ENCODE data around the gene SHF.

SHF gene

DNA sequence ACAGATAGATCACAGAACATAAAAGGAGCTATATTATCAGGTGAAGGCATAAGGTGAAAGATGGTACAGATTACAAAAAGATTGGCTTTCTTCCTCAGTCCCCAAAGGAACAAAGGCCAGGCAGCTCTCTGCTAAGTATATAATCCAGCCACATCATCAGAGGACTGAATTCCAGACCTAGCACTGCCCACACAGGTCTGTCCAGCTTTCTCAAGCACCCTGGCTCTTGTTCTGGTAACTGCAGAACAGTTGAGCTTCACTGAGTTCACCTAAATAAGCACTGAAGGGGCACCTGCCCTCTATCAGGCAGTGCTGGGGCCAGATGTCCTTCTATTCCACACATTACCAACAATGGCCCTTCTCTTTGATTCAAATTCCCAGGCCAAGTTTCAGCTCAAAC lies 64.4 kb downstream of the SHF start:
- Histone ChIP-seq H3K4me1 (ENCODE audit: control insufficient read depth, insufficient read depth, low read length) (no peaks in the 10 kb centered on the region), H3K4me3 (ENCODE audit: low read length) (no peak overlapping the region), H3K9me3 (ENCODE audit: control insufficient read depth, insufficient read depth, low read length) (no peaks in the 10 kb centered on the region), H3K27me3 (ENCODE audit: control insufficient read depth, insufficient read depth, low read length) (peaks cover 19% of the 10 kb centered on the region), H3K36me3 (ENCODE audit: control insufficient read depth, insufficient read depth, low read length) (no peaks in the 10 kb centered on the region), H3K27ac (ENCODE audit: low read length) (no peak overlapping the region)
- no peak for DNase-seq (ENCODE audit: low read depth, low spot score)

DNA sequence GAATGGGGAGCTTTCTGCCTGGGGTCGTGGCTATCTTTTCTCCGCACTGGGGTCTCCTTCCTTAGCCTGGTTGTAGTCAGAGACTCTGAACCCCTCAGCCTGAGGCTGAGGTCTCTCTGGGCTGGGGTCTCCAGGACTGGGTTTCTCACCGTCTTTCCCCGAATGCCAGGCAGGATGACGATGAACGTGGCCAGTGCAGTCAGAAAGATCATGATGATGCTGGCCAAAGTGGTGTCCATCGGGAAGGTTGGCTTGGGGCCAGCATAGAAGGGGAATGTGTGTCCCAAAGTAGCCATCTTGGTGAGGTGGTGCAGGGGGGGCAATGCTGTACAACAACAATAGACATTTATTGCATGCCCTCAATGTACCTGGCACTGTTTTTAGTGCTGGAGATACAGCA lies 65.0 kb downstream of the SHF start:
- H3K9me3 ChIP-seq (ENCODE audit: control insufficient read depth, insufficient read depth, low read length), result no peaks in the 10 kb centered on the region
- no CpG with 5 or more reads among the region's 7 CpGs for WGBS (ENCODE audit: insufficient coverage, insufficient read length)
- no peak overlapping the region for H3K4me3 ChIP-seq (ENCODE audit: low read length)
- H3K36me3 ChIP-seq (ENCODE audit: control insufficient read depth, insufficient read depth, low read length), result no peaks in the 10 kb centered on the region
- no peak for DNase-seq (ENCODE audit: low read depth, low spot score)
- no peaks in the 10 kb centered on the region for H3K4me1 ChIP-seq (ENCODE audit: control insufficient read depth, insufficient read depth, low read length)
- no peak overlapping the region for H3K27ac ChIP-seq (ENCODE audit: low read length)
- H3K27me3 ChIP-seq (ENCODE audit: control insufficient read depth, insufficient read depth, low read length), result peaks cover 15% of the 10 kb centered on the region

DNA sequence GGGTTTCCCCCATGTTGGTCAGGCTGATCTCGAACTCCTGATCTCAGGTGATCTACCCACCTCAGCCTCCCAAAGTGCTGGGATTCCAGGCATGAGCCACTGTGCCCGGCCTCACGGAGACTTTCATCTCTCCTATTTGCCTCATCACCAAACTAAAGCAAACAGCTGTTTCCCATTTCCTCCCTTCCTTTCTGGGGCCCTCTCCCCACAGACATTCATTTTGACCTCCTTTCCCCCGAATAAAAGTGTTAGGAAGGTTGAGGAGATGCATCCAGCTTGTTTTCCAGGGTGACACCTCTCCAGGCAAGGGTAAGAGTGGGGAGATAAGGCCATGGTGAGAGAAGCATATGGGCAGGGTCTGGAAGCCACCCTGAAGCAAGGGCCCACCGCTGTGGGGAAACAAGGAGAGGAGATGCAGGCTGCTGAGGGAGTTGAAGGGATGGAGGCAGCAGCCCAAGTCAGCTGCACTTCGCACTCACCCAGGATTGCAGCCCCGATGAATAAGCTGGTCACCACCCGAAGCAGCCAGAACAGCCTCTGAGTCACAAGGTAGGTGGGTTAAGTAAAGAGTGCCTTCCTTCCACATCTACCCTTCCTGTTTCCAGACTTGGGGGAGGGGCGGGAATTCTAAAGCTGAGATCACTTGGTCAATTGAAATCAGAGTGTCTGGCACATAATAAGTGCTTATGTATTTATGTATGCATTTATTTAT lies 65.9 kb downstream of the SHF start:
- Histone ChIP-seq H3K27ac (ENCODE audit: low read length) (no peak overlapping the region), H3K4me1 (ENCODE audit: control insufficient read depth, insufficient read depth, low read length) (no peaks in the 10 kb centered on the region), H3K4me3 (ENCODE audit: low read length) (no peak overlapping the region), H3K9me3 (ENCODE audit: control insufficient read depth, insufficient read depth, low read length) (no peaks in the 10 kb centered on the region), H3K36me3 (ENCODE audit: control insufficient read depth, insufficient read depth, low read length) (no peaks in the 10 kb centered on the region), H3K27me3 (ENCODE audit: control insufficient read depth, insufficient read depth, low read length) (peaks cover 20% of the 10 kb centered on the region)
- WGBS (ENCODE audit: insufficient coverage, insufficient read length), result no CpG with 5 or more reads among the region's 9 CpGs
- no peak for DNase-seq (ENCODE audit: low read depth, low spot score)

DNA sequence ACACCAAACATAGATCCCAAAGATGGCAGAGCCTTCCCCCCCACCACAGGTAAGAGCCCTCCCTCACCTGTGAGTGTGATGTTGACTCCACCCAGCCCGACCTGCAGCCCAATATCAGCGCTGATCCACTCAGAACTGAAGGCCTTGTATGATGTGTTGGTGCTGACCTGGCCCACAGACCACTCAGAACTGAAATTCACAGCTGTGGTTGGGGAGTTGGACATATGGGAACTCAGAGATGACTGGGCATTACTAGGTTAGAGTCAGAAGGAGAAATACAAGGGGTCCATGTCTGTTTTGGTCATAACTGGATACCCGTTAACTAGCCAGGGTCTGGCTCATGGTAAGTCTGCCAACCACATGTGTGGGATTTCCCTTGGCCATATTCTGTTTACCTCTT lies 66.7 kb downstream of the SHF start:
- Histone ChIP-seq H3K27me3 (ENCODE audit: control insufficient read depth, insufficient read depth, low read length) (peaks cover 28% of the 10 kb centered on the region), H3K36me3 (ENCODE audit: control insufficient read depth, insufficient read depth, low read length) (no peaks in the 10 kb centered on the region), H3K9me3 (ENCODE audit: control insufficient read depth, insufficient read depth, low read length) (no peaks in the 10 kb centered on the region), H3K27ac (ENCODE audit: low read length) (no peak overlapping the region), H3K4me1 (ENCODE audit: control insufficient read depth, insufficient read depth, low read length) (0 out of 2 replicates have a peak, but pooled peaks cover 2% of the 10 kb centered on the region), H3K4me3 (ENCODE audit: low read length) (no peak overlapping the region)
- WGBS (ENCODE audit: insufficient coverage, insufficient read length), result no CpG with 5 or more reads among the region's 3 CpGs
- no peak for DNase-seq (ENCODE audit: low read depth, low spot score)

DNA sequence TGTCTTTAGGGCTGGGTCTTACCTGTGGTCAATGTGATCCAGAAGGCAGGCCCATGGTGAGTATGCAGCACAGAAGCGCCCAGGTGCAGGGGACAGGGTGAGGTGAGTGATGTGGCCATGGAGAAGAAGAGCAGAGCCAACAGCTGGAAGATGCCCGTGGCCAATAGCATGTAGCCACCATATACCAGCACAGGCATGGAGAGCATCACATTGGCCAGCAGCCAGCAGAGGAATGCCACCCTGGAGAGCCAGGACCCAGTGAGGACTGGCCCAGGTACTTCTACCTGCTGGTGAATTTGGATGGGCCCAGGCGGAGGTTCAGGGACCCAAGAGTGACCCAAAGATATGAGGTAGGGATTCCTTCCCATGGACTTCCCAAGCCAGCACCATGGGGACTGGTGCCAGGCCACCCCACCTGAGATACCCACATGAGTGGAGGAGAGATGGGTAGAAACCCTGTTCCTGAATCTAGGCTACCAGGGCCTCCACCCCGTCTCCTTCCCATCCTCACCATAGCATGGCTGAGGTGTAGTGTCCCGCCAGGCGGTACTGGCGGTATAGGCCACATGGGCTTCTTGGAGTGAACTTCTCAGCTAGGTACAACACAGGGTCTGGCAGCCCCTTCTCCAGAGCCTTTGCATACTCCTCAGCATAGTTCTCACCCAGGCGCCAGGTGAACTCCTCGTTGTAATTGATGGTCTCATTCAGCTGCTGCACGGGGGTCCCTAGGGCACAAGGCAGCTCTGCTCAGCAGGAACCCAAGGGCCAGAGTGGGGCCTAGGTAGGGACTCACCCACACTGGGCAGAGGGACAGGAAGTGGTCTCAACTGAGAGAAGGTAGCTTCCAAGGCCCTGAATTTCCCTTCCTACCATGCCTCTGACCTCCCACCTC lies 67.4 kb downstream of the SHF start:
- Histone ChIP-seq H3K27ac (ENCODE audit: low read length) (no peak overlapping the region), H3K4me3 (ENCODE audit: low read length) (no peak overlapping the region), H3K4me1 (ENCODE audit: control insufficient read depth, insufficient read depth, low read length) (0 out of 2 replicates have a peak, but pooled peaks cover 2% of the 10 kb centered on the region), H3K9me3 (ENCODE audit: control insufficient read depth, insufficient read depth, low read length) (no peaks in the 10 kb centered on the region), H3K36me3 (ENCODE audit: control insufficient read depth, insufficient read depth, low read length) (no peaks in the 10 kb centered on the region), H3K27me3 (ENCODE audit: control insufficient read depth, insufficient read depth, low read length) (peaks cover 30% of the 10 kb centered on the region)
- DNase-seq (ENCODE audit: low read depth, low spot score), result no peak
- no CpG with 5 or more reads among the region's 10 CpGs for WGBS (ENCODE audit: insufficient coverage, insufficient read length)

DNA sequence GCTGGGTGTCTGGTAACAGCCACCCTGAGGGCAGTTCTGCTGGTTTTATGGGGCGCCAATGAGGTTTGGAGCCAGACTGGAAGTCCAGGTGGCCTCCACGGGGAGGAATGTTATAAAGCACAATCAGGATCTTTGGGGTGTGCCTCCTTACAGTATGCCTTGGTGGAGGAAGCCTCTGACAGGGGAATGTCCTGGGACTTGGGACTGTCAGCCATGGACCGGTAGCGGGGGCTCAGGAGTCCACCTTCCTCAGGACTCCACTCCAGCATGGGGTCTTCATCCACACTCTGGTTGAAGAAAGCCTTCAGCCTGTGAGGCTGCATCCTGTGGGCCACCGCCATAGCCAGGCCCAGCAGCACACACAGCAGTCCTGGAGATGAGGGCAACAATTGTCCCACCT lies 68.8 kb downstream of the SHF start:
- Histone ChIP-seq H3K27me3 (ENCODE audit: control insufficient read depth, insufficient read depth, low read length) (peaks cover 43% of the 10 kb centered on the region), H3K9me3 (ENCODE audit: control insufficient read depth, insufficient read depth, low read length) (no peaks in the 10 kb centered on the region), H3K4me1 (ENCODE audit: control insufficient read depth, insufficient read depth, low read length) (peaks cover 4% of the 10 kb centered on the region; the same call in 1 of the 2 replicates), H3K27ac (ENCODE audit: low read length) (no peak overlapping the region), H3K36me3 (ENCODE audit: control insufficient read depth, insufficient read depth, low read length) (no peaks in the 10 kb centered on the region), H3K4me3 (ENCODE audit: low read length) (no peak overlapping the region)
- WGBS (ENCODE audit: insufficient coverage, insufficient read length), result no CpG with 5 or more reads among the region's 5 CpGs
- no peak for DNase-seq (ENCODE audit: low read depth, low spot score)

DNA sequence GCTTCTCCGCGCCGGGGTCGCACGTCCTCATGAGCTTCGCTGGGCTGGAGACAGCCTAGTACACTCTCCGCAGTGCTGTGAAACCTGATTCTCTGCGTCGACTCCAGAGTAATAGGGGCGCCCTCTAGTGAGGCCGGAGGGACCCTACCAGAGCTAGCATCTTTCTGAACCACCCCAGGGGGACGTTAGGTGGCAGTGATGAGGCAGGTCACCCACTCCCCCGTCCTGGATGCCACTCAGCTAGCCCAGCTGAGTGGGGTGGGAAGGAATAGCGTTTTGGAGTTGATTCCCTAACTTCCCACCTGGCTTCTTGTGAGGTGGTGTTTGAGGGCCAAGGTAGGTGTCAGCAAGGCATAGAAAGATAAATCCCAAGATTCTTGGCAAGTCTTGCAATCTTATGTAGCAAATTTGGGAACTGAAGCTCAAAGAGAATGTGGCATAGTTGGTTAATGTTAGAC lies 69.6 kb downstream of the SHF start:
- peak; percentile 85 for DNase-seq (ENCODE audit: low read depth, low spot score)
- Histone ChIP-seq H3K4me3 (ENCODE audit: low read length) (no peak overlapping the region), H3K9me3 (ENCODE audit: control insufficient read depth, insufficient read depth, low read length) (no peaks in the 10 kb centered on the region), H3K27ac (ENCODE audit: low read length) (no peak overlapping the region), H3K27me3 (ENCODE audit: control insufficient read depth, insufficient read depth, low read length) (peaks cover 48% of the 10 kb centered on the region), H3K4me1 (ENCODE audit: control insufficient read depth, insufficient read depth, low read length) (peaks cover 4% of the 10 kb centered on the region; the same call in 1 of the 2 replicates), H3K36me3 (ENCODE audit: control insufficient read depth, insufficient read depth, low read length) (no peaks in the 10 kb centered on the region)
- no CpG with 5 or more reads among the region's 14 CpGs for WGBS (ENCODE audit: insufficient coverage, insufficient read length)

DNA sequence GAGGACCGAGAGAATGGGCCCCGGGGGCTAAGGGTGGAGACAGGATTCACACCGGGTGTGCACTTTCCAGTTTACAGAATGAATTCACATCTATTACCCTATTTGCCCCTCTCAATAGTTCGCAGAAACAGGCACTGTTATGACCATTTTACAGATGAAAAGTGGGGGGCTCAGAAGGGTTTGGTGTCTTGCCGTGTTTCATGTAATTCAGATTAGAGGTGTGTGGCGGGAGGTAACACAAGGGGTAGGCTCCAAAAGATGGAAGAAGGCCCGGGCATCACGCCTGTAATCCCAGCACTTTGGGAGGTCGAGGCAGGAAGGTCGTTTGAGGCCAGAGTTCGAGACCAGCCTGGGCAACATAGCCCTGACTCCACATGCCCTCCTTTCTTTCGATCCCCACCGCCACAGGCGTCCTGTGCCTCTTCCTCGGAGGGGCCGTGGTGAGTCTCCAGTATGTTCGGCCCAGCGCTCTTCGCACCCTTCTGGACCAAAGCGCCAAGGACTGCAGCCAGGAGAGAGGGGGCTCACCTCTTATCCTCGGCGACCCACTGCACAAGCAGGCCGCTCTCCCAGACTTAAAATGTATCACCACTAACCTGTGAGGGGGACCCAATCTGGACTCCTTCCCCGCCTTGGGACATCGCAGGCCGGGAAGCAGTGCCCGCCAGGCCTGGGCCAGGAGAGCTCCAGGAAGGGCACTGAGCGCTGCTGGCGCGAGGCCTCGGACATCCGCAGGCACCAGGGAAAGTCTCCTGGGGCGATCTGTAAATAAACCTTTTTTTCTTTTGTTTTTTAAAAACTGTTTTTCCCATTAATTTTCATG lies 70.2 kb downstream of the SHF start:
- Histone ChIP-seq H3K4me1 (ENCODE audit: control insufficient read depth, insufficient read depth, low read length) (peaks cover 4% of the 10 kb centered on the region; the same call in 1 of the 2 replicates), H3K27ac (ENCODE audit: low read length) (no peak overlapping the region), H3K36me3 (ENCODE audit: control insufficient read depth, insufficient read depth, low read length) (no peaks in the 10 kb centered on the region), H3K27me3 (ENCODE audit: control insufficient read depth, insufficient read depth, low read length) (peaks cover 55% of the 10 kb centered on the region), H3K4me3 (ENCODE audit: low read length) (no peak overlapping the region), H3K9me3 (ENCODE audit: control insufficient read depth, insufficient read depth, low read length) (no peaks in the 10 kb centered on the region)
- WGBS (ENCODE audit: insufficient coverage, insufficient read length), result no CpG with 5 or more reads among the region's 33 CpGs
- no peak for DNase-seq (ENCODE audit: low read depth, low spot score)
